ENCODE data around the gene ADAMTS18.
"Not testable (repeated sequence)": the region's sequence is repeated elsewhere in the genome, so short reads cannot be mapped to it uniquely, and the experiment has no call there.

The ADAMTS18 gene

DNA sequence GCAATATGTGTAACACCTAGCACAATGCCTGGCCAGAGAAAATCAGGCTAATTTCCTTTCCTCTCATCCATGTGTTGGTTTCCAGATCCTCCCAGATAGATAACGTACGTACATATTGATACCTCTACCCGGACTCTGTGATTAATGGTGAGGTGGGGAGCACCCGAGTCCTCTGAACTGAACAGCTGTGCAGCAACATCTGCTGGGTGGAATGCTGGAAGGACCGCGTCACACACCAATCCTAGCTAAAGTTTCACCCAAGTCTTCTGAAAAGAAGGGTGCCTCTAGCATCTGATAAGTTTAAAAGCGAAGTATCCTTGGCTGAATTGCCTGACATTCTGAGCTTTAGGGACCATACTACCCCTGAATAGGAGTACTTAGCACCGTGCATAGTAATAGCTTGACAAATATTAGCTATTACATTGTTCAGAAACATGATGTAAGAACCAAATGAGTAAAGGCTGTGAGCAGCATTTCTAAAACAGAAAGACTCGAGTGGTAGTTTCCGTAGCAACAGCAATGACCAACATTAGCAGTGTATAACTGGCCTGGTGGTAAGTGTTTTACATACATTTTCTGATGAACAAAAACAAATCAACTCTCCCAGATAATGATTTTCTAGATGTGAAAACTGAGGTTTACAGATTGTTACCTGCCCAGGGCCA is 144.3 kb downstream of the ADAMTS18 start:
- intact Hi-C loops (cut with DNase I), result no loop called here
- no peak for DNase-seq

DNA sequence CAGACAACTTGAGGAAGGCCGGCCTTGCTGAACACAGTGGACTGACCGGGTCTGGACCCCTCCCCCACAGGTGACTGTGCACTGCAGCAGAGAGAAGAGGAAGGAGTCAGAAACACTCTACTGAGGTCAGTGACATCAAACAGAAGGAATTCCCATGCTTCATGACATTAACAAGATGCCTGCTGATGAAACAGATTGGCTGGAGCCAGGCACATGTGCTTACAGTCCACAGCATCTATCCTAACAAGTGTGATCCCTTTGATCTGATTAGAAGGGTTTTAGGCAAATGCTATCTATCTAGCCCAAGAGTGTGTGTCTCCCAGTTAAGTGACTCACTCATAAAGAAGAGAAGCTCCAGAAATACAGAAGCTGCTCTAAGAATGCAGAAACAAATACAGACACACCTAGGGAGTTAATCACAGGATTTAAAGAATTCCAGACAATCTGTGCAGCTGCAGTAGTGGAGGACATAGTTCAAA is 145.5 kb downstream of the ADAMTS18 start:
- no peak for DNase-seq
- intact Hi-C loops (cut with DNase I), result no loop called here

DNA sequence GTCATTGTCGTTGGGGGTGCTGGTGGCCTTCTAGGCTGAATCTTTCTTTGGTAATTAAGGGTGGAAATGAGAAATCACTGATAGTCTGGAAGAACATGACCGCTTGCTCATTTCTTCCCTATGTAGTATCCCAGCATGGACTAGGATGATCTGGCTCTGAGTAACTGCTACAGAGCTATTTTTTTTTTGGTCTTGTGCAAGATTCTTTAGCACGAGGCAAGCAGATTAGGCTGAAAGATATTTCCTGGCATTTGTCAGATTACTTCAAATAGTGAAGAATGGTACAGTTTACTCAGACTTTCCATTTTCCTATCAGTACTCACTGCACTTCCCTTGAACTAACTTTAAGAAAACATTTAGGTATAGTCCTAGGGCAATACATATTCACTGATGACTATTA is 146.6 kb downstream of the ADAMTS18 start:
- intact Hi-C loops (cut with DNase I), result no loop called here
- DNase-seq, result no peak

DNA sequence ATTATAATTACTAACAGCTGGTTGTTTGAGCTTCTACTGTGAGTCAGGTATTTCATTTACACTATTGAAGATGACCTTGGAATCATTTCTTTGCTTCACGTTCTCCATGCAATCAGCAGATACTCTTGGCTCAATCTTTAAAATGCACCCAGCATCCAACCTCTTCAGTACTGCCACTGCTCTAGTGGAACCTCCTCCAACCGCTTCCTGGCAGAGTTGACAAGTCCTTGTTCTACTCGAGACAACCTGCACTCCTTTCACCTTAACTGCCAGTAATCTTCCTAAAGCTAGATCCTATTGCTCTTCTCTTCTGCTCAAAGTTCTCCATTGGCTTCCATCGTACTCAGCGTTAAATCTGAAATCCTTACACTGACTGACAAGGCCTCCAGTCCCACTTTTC is 149.2 kb downstream of the ADAMTS18 start:
- intact Hi-C loops (cut with DNase I), result no loop called here
- DNase-seq, result no peak

DNA sequence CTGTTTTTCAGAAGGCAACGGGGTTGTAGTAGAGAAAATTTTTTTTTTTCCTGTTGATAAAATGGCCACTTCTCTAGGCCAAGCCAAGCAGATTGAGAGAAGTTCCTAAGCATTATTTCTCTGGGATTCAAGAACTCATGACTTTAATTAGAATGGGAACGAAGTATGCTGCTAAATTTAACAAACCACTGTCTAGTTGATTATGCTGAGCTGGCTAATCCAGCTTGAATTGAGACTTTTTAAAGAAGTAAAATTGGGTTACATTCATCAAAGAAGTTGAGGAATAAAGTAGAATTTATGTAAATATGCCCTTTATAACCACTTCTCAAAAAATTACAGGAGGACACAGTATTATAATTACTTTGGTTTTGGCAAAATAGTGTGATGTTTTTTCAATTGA is 152.5 kb downstream of the ADAMTS18 start:
- no peak for DNase-seq
- intact Hi-C loops (cut with DNase I), result no loop called here

DNA sequence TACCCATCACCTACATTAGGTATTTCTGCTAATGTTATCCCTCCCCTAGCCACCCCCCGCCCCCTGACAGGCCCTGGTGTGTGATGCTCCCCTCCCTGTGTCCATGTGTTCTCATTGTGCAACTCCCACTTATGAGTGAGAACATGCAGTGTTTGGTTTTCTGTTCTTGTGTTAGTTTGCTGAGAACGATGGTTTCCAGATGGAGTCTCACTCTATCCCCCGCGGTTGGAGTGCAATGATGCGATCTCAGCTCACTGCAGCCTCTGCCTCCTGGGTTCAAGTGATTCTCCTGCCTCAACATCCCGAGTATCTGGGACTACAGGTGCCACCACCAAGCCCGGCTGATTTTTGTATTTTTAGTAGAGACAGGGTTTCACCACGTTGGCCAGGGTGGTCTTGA is 155.5 kb downstream of the ADAMTS18 start:
- DNase-seq; intact Hi-C loops (cut with DNase I): not testable (repeated sequence)

DNA sequence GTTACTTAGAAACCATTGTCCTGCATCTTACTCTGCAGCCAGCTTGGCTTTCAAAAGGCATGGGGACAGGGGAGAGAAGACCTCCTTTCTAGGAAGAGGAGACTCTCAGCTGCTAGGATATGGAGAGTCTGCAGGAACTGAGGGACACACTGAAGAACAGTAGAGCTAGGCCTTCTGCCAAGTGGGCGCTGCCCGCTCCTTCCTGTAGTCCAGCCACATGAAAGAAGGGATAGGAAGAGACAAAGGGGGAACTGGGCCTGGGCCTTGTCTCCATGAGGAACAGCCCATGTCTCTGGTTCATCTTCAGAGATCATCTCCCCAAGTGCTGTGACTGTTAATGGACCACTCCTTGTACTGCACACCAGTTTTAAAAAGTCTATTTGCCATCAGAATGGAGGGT is 157.3 kb downstream of the ADAMTS18 start:
- no peak for DNase-seq
- intact Hi-C loops (cut with DNase I), result no loop called here

DNA sequence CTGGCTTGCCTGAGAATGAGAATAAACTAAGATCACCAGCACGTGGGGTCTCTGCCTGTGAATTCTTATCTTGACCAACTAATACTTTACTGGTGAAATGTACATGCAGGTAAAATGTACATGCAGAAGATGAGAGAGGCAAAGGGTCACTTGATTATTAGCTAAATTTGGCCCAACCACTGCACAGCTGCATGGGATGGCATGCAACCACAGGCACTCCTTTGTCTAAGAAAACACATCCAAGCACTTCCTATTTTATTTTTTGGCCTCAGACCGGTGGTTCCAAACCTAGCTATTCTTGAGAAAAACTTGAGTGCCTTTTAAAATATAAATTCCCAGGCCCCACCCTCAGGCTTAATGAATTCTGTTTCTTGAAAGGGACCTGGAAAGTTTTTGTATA is 157.7 kb downstream of the ADAMTS18 start:
- DNase-seq, result no peak
- intact Hi-C loops (cut with DNase I), result no loop called here

DNA sequence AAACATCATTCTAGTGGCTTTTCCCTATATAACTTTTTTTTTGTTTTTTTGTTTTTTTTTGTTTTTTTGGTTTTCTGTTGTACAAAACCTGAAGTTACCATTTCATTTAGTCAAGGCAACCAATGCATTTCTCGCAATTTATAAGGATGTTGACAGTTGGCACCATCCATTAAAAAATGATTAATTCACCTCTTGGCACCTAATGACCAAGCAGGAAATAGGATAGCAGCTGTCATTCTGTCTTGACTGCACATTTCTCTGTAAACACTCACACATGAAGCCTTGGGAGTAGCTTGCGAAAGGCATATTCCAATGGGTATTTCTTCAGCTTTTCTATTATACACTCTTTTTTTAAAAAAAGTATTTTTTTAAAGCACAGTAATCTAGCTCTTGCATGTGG is 158.2 kb downstream of the ADAMTS18 start:
- DNase-seq, result no peak
- intact Hi-C loops (cut with DNase I), result no loop called here

DNA sequence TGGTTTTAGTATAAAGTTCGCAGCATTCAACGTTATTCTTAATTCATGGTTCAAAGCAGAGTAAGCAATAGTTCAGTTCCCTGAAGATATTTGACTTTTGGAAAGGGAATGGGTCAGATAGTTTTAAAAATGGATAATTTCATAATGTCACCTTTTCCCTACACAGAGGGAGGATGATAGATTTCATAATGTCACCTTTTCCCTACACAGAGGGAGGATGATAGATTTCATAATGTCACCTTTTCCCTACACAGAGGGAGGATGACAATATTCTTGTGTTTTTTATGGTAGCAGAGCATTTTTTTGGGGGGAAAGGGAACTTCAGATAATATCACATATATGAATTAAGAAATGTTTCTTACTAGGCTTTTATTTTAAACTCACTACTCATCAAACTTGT is 159.5 kb downstream of the ADAMTS18 start:
- intact Hi-C loops (cut with DNase I), result not testable (repeated sequence)

DNA sequence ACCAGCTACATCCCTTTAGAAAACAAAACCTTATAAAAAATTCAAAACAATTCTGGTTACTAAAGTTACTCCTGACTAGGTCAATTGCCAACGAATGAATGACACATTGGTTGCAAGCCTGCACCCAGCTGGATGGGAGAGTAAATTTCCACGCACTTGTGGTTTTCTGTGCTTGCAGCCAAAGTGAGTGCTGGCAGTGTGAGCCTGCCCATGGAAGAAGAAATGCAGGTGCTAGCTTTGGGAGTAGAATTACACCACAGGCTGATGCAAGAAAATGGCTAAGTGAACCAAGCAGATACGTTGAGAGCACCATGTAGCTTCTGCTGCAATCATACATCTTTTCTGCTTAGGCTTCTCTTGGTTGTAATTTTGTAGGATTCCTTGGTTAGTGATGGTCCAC is 161.0 kb downstream of the ADAMTS18 start:
- intact Hi-C loops (cut with DNase I), result no loop called here
- no peak for DNase-seq

More for the DNA sequence above, 159.5 kb downstream of the ADAMTS18 start:
- not testable (repeated sequence) for DNase-seq

DNA sequence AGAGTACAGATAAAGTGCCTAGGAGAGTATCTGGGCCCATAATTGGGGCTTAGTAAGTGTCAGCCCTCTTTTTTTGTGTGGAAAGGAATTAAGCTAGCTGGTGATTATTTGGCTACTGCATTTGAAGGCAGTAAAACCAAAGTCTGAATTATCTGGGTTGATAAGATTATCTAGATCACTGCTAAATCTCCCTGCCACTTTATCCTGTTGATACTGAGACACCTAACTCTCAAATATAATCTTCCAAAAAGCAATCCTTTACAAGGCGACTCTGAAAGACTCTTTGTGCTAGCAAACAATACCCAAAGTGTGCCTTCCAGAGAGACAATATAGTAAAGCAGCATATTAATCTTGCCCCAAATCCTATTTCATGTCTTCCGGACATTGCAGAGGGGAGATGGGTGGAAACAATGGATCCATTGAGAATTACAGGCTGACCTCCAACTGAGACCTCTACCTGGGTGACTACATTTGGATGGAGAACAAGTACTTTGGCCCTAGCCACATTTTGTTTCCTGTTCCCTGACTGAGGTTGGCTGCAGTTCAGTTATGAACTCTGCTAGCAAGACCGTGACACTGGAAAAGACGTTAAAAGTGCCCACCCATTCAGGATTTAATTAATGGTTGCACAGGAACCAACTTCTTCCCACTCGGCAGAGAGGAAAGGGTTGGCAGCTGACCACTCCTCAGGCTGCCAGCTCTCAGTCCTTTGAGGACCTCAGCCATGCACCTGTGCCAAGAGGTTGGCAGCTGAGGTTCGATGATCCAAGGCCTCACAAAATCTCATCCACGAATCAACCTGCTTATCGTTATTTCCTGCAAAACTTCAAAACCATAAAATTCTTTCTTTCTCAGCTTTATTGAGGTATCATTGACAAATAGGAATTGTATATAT is 163.1 kb downstream of the ADAMTS18 start:
- intact Hi-C loops (cut with DNase I), result no loop called here
- DNase-seq, result peak in 1 of 10 donors; percentile 15

DNA sequence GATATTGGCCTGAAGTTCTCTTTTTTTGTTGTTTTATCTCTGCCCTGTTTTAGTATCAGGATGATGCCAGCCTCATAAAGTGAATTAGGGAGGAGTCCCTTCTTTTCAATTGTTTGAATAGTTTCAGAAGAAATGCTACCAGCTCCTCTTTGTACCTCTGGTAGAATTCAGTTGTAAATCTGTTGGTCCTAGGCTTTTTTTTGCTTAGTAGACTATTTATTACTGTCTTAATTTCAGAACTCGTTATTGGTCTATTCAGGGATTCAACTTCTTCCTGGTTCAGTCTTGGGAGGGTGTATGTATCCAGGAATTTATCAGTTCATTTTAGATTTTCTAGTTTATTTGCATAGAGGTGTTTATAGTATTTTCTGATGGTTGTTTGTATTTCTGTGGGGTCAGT is 168.6 kb downstream of the ADAMTS18 start:
- DNase-seq; intact Hi-C loops (cut with DNase I): not testable (repeated sequence)

DNA sequence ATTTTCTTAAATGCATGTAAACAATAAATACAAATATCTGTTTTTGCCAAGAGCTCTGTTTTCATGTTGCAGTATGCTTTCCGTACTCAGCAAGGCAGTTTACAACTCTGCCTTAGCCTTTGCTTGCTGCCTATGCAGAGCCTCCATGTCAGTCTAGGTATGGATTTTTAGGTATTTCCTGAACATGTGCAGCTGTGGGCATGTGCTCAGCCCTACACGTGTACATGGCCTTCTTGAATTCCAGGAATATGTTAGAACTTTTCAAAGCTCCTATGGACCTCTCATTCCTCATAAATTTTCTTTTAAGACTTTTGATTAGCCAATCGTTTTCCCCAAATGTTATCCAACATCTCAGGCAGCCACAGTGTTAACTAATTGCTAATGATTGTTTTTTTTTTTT is 171.9 kb downstream of the ADAMTS18 start:
- intact Hi-C loops (cut with DNase I), result no loop called here

DNA sequence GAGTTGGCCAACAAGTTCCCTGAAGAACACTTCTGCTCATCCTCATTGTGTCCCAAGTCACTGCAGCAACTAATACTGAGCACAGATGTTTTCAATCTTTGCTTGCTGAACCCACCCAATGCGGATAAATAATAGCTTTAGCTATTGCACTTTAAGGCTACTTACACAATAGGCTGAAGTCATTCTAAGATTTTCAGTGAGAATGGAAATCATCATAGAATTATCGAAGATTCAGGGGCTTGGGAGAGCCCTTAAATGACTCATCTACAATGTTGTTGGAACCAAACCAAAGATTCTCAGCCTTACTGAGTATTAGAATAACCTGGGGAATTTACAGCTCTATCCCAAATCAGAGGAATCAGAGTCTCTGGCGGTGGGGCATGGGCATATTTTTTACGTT is 184.4 kb downstream of the ADAMTS18 start:
- intact Hi-C loops (cut with DNase I), result no loop called here
- no peak for DNase-seq

More for the DNA sequence above, 171.9 kb downstream of the ADAMTS18 start:
- no peak for DNase-seq

DNA sequence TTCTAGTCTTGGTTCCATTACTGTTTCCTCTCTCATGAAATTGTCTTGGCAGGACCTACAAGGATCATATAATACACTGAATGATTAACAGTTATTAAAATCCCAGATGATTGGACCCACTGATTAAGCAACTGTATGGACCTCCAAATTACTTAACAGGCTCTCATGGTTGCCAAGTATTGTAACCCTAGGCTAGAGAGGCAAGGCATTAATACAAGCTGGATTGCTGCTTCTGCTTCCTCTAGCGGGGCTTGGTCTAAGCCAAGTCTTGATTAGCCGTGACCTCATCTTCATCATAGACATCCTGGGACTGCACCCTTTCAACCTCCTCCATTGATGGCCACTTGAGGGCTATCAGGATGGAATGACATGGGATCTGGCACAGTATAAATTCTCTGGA is 188.7 kb downstream of the ADAMTS18 start:
- DNase-seq, result no peak
- intact Hi-C loops (cut with DNase I), result no loop called here

DNA sequence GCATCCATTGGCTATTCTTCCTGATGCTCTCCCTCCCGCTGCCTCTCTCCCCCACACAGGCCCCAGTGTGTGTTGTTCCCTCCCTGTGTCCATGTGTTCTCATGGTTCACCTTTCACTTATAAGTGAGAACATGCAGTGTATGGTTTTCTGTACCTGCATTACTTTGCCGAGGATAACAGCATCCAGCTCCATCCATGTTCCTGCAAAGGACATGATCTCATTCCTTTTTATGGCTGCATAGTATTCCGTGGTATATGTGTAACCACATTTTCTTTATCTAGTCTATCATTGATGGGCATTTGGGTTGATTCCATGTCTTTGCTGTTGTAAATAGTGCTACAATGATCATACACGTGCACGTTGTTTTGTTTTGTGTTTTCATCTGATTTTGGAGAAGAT is 192.4 kb downstream of the ADAMTS18 start:
- DNase-seq; intact Hi-C loops (cut with DNase I): not testable (repeated sequence)

DNA sequence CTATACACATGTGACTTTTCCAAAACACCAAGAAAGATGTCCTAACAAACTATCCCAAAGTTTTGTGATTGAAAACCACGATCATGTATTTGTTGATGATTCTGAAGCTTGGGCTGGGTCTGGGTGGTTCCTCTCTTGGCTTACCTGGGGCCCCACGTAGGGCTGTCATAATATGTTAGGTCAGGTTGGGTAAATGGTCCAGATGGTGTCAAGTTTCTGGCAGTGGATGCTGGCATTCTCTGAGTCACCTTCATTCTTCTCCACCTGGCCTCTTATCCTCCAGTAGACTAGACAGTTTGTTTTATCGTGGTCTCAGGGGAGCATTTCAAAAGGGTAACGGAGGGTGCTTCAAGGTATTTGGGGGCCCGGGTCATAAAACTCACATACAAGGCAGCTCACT is 196.2 kb downstream of the ADAMTS18 start:
- intact Hi-C loops (cut with DNase I), result no loop called here
- no peak for DNase-seq

DNA sequence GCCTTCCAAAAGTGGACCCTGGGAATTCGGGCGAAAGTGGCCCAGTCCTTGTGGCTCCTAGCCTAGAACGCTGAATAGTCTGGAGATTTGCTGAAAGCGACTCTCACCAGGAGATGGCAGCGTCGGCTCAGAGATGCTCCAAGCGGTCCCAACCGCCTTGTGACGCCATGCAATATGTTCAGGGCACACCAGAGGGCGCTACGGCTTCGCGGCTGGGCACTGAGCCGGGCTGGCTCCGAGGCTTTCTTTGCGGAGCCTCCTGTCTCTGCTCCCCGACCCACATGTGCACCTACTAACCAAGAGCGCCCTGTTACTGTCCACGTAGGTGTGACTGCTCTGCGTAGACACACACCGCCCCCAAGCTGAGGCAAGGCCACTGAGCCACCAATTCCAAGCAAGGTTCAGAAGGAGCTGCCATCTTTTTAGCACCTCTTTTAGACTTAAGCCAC is 198.7 kb downstream of the ADAMTS18 start:
- intact Hi-C loops (cut with DNase I), result loop anchor here (1.0 to 2.0 kb wide), 2 partner anchors 348 to 425 kb away; no protein-coding TSS in a partner anchor
- DNase-seq, result peak; percentile 75 to 98 (median 91)

DNA sequence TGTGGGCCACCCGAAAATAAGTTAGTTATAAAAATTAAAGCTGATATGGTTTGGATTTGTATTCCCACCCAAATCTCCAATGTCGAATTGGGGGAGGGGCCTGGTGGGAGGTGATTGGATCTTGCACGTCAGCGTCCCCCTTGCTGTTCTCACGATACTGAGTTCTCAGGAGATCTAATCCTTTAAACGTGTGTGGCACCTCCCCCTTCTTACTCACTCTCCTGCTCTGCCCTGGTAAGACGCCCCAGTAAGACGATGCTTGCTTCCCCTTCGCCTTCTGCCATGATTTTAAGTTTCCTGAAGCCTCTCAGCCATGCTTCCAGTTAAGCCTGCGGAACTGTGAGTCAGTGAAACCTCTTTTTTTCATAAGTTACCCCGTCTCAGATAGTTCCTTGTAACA is 200.2 kb downstream of the ADAMTS18 start:
- DNase-seq, result no peak
- intact Hi-C loops (cut with DNase I), result no loop called here

DNA sequence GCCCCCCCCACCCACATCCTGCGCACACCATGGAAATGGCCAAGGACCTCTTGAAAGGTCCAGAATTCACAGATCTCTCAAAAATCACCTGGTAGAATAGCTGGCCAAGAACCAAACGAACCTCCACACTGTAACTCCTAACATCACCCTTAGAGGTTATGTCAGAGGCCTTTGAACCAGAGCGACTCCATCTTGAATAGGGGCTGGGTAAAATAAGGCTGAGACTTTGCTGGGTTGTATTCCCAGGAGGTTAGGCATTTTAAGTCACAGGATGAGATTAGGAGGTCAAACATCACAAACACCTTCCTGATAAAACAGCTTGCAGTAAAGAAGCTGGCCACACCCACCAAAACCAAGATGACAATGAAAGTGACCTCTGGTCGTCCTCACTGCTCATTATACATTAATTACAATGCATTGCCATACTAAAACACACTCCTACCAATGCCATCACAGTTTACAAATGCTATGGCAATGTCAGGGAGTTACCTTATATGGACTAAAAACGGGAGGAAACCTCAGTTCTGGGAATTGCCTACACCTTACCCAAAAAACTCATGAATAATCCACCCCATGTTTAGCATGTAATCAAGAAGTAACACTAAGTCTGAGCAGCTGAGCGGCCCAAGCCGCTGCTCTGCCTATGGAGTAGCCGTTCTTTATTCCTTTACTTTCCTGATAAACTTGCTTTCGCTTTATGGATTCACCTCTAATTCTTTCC is 200.9 kb downstream of the ADAMTS18 start:
- DNase-seq, result no peak
- intact Hi-C loops (cut with DNase I), result no loop called here

All from posterior cingulate gyrus (tissue), 11 donors.